Astrocyte (in vitro differentiated cells and primary cell): Measurements from ENCODE around the gene PKMYT1. TPM values are rescaled to one million over a fixed set of nuclear protein-coding genes. Genes with fewer than 3 reads are reported as not detected.

ENCODE experiments used
- DNase-seq: peaks from one replicate; pipeline ENCODE4 v3.0.0-alpha.2; 2010; ENCODE audit warnings: low read depth
- FAIRE-seq: peaks from 2 replicates; lab custom pipeline; 2011; peaks lifted over from hg19 to GRCh38; lab: Jason Lieb, UNC
- H2AFZ ChIP-seq: 2 replicates; pipeline ENCODE4 v1.6.0; 2012; ENCODE audit warnings: low read depth, low read length, inconsistent platforms
- H3K27ac ChIP-seq: 2 replicates; pipeline ENCODE4 v1.5.1; 2011; ENCODE audit warnings: low read depth, low read length, inconsistent platforms
- H3K27me3 ChIP-seq: 2 replicates; pipeline ENCODE4 v1.6.0; 2011; ENCODE audit warnings: low read length, inconsistent platforms; ENCODE audit not compliant: insufficient read depth
- H3K36me3 ChIP-seq: 2 replicates; pipeline ENCODE4 v1.5.1; 2011; ENCODE audit warnings: low read length, inconsistent platforms; ENCODE audit not compliant: insufficient read depth
- H3K4me1 ChIP-seq: 2 replicates; pipeline ENCODE4 v1.5.1; 2011; ENCODE audit warnings: low read length, inconsistent platforms; ENCODE audit not compliant: insufficient read depth
- H3K4me2 ChIP-seq: 2 replicates; pipeline ENCODE4 v1.6.0; 2012; ENCODE audit warnings: low read length, inconsistent platforms
- H3K4me3 ChIP-seq: 2 replicates; pipeline ENCODE4 v1.5.1; 2011; ENCODE audit warnings: low read depth, mild to moderate bottlenecking, low read length, inconsistent platforms; ENCODE audit not compliant: insufficient read depth
- H3K79me2 ChIP-seq: 2 replicates; pipeline ENCODE4 v1.6.0; 2012; ENCODE audit warnings: mild to moderate bottlenecking, low read length, inconsistent platforms; ENCODE audit not compliant: insufficient read depth
- H3K9ac ChIP-seq: 2 replicates; pipeline ENCODE4 v1.6.0; 2012; ENCODE audit warnings: mild to moderate bottlenecking, low read length, inconsistent platforms
- H3K9me3 ChIP-seq: 2 replicates; pipeline ENCODE4 v1.5.1; 2012; ENCODE audit warnings: low read depth, mild to moderate bottlenecking, low read length, inconsistent platforms; ENCODE audit not compliant: insufficient read depth
- H4K20me1 ChIP-seq: 2 replicates; pipeline ENCODE4 v1.6.0; 2012; ENCODE audit warnings: low read length, inconsistent platforms; ENCODE audit not compliant: insufficient read depth
- H3K27ac Mint-ChIP-seq: one replicate; pipeline ENCODE4 v1.8.0; 2021; ENCODE audit warnings: mild to moderate bottlenecking, mixed read lengths; ENCODE audit not compliant: unreplicated experiment
- H3K27me3 Mint-ChIP-seq: one replicate; pipeline ENCODE4 v1.8.0; 2021; ENCODE audit warnings: low read depth, mixed read lengths; ENCODE audit not compliant: unreplicated experiment
- H3K36me3 Mint-ChIP-seq: one replicate; pipeline ENCODE4 v1.8.0; 2021; ENCODE audit warnings: low read depth, mixed read lengths; ENCODE audit not compliant: unreplicated experiment
- H3K4me1 Mint-ChIP-seq: one replicate; pipeline ENCODE4 v1.8.0; 2021; ENCODE audit warnings: low read depth, mixed read lengths; ENCODE audit not compliant: unreplicated experiment
- H3K4me3 Mint-ChIP-seq: one replicate; pipeline ENCODE4 v1.8.0; 2021; ENCODE audit warnings: mild to moderate bottlenecking, moderate library complexity, mixed read lengths; ENCODE audit not compliant: unreplicated experiment
- H3K9me3 Mint-ChIP-seq: one replicate; pipeline ENCODE4 v1.8.0; 2021; ENCODE audit warnings: mild to moderate bottlenecking, mixed read lengths; ENCODE audit not compliant: unreplicated experiment
- CTCF ChIP-seq: IDR thresholded peaks from 2 replicates; pipeline ENCODE4 v1.5.1; 2011; ENCODE audit warnings: low read depth, mild to moderate bottlenecking, inconsistent platforms, low read length, moderate library complexity; ENCODE audit not compliant: insufficient read depth
- EZH2 ChIP-seq: IDR thresholded peaks from 2 replicates; pipeline ENCODE4 v1.6.1; 2012; ENCODE audit warnings: mild to moderate bottlenecking, low read length, inconsistent platforms; ENCODE audit not compliant: insufficient read depth
- total RNA-seq: library from RNA; stranded (reverse); gene quantifications from 2 replicates; pipeline ENCODE4 v1.2.1, GENCODE V29; 2021

PKMYT1 gene
- total RNA-seq, 1 donor from 2014 or later = 3.9 TPM

- Mint-ChIP-seq H3K27ac (peak overlapping the region; percentile 34), H3K4me1 (no peaks in the 10 kb centered on the region), H3K4me3 (no peak overlapping the region), H3K9me3 (peaks cover 11% of the 10 kb centered on the region), H3K36me3 (peaks cover 21% of the 10 kb centered on the region), H3K27me3 (no peaks in the 10 kb centered on the region)
- no peak overlapping the region for H3K9ac ChIP-seq
- H3K27ac ChIP-seq = no peak overlapping the region
- peaks cover 9% of the 10 kb centered on the region for H3K36me3 ChIP-seq
- TF ChIP-seq EZH2 (no peak), CTCF (no peak)
- H3K79me2 ChIP-seq = peaks cover 17% of the 10 kb centered on the region
- DNase-seq (no peak), FAIRE-seq (no peak)
- H3K27me3 ChIP-seq = no peaks in the 10 kb centered on the region
- no peak overlapping the region for H3K4me2 ChIP-seq
- H2AFZ ChIP-seq = no peak overlapping the region
- H4K20me1 ChIP-seq = peaks cover 41% of the 10 kb centered on the region
- peaks cover 6% of the 10 kb centered on the region for H3K4me1 ChIP-seq
- H3K4me3 ChIP-seq = no peak overlapping the region
- no peaks in the 10 kb centered on the region for H3K9me3 ChIP-seq
These were observed 55.1 kb downstream of the PKMYT1 start for GRCh38 chr16:2924901-2925755.

- H3K9me3 Mint-ChIP-seq = peaks cover 11% of the 10 kb centered on the region
- no peaks in the 10 kb centered on the region for H3K4me1 Mint-ChIP-seq
These were observed 56.8 kb downstream of the PKMYT1 start for GRCh38 chr16:2923481-2923880.

More at GRCh38 chr16:2923481-2923880, 56.8 kb downstream of the PKMYT1 start:
- Histone ChIP-seq H3K27ac (no peak overlapping the region), H3K27me3 (no peaks in the 10 kb centered on the region), H3K79me2 (peaks cover 17% of the 10 kb centered on the region), H2AFZ (no peak overlapping the region), H3K4me3 (no peak overlapping the region), H3K9me3 (no peaks in the 10 kb centered on the region), H3K9ac (no peak overlapping the region), H3K36me3 (peaks cover 9% of the 10 kb centered on the region), H4K20me1 (peaks cover 41% of the 10 kb centered on the region), H3K4me1 (peaks cover 6% of the 10 kb centered on the region), H3K4me2 (no peak overlapping the region)
- H3K36me3 Mint-ChIP-seq = peaks cover 22% of the 10 kb centered on the region
- H3K27me3 Mint-ChIP-seq = no peaks in the 10 kb centered on the region
- H3K27ac Mint-ChIP-seq = no peak overlapping the region
- TF ChIP-seq EZH2 (no peak), CTCF (no peak)
- no peak overlapping the region for H3K4me3 Mint-ChIP-seq
- FAIRE-seq = no peak
- DNase-seq = no peak

Other genes starting within 250 kb of the PKMYT1 start
- 387 and 409 TPM in 2 replicates for gene SRRM2, start 227.8 kb downstream of the PKMYT1 start, total RNA-seq
- gene ELOB, start 203.2 kb downstream of the PKMYT1 start, total RNA-seq = 323 TPM in 2 replicates
- not detected in 2 replicates for gene PRSS33, start 192.9 kb downstream of the PKMYT1 start, total RNA-seq
- gene PRSS41, start 182.0 kb downstream of the PKMYT1 start, total RNA-seq = not detected in 2 replicates
- gene PRSS21, start 163.2 kb downstream of the PKMYT1 start, total RNA-seq = not detected in 2 replicates
- not detected in 2 replicates for gene ZG16B, start 150.1 kb downstream of the PKMYT1 start, total RNA-seq
- gene PRSS22, start 122.3 kb downstream of the PKMYT1 start, total RNA-seq = 0.58 and 1.5 TPM in 2 replicates
- gene FLYWCH2, start 97.2 kb downstream of the PKMYT1 start, total RNA-seq = 36.5 and 40.7 TPM in 2 replicates
- 53.4 and 58.9 TPM in 2 replicates for gene FLYWCH1, start 68.5 kb downstream of the PKMYT1 start, total RNA-seq
- gene KREMEN2, start 16.2 kb downstream of the PKMYT1 start, total RNA-seq = 7.5 and 8.0 TPM in 2 replicates
- gene PAQR4, start 11.1 kb downstream of the PKMYT1 start, total RNA-seq = 4.8 and 5.4 TPM in 2 replicates
- 0.14 and 0.48 TPM in 2 replicates for gene CLDN9, start 32.5 kb upstream of the PKMYT1 start, total RNA-seq
- 449 and 584 TPM in 2 replicates for gene CLDN6, start 37.7 kb upstream of the PKMYT1 start, total RNA-seq
- gene TNFRSF12A, start 39.9 kb upstream of the PKMYT1 start, total RNA-seq = 262 and 275 TPM in 2 replicates
- 47.0 and 71.6 TPM in 2 replicates for gene HCFC1R1, start 43.5 kb upstream of the PKMYT1 start, total RNA-seq
- 17.4 and 22.3 TPM in 2 replicates for gene THOC6, start 43.6 kb upstream of the PKMYT1 start, total RNA-seq
- 0.16 TPM in 1 of 2 replicates, not detected in the other for gene BICDL2, start 56.5 kb upstream of the PKMYT1 start, total RNA-seq
- 0.89 and 1.3 TPM in 2 replicates for gene MMP25, start 66.1 kb upstream of the PKMYT1 start, total RNA-seq
- gene IL32, start 85.2 kb upstream of the PKMYT1 start, total RNA-seq = 27.8 and 43.8 TPM in 2 replicates
- gene ZSCAN10, start 118.8 kb upstream of the PKMYT1 start, total RNA-seq = 0.22 and 0.25 TPM in 2 replicates
- 13.2 and 15.4 TPM in 2 replicates for gene ZNF205, start 132.1 kb upstream of the PKMYT1 start, total RNA-seq
- gene ZNF213, start 154.6 kb upstream of the PKMYT1 start, total RNA-seq = 11.3 and 12.0 TPM in 2 replicates
- gene OR1F1, start 207.8 kb upstream of the PKMYT1 start, total RNA-seq = 0.32 TPM in 1 of 2 replicates, not detected in the other